GM18909 (cell line): ENCODE measurements around the gene ZNF518A.

Experiments used
- ATAC-seq: cut with Tn5 transposase; IDR thresholded peaks from one replicate; pipeline ENCODE4 v1.9.1; 2021; ENCODE audit warnings: mild to moderate bottlenecking; ENCODE audit not compliant: unreplicated experiment, poor library complexity

ZNF518A gene

GRCh38 chr10:96129387-96130325, at the start of gene ZNF518A:
ZNF518A (plus strand) TSS chr10:96130297; CDS start chr10:96156323, 26,026 bp downstream.
- ATAC-seq, result peak; percentile 85

DNA sequence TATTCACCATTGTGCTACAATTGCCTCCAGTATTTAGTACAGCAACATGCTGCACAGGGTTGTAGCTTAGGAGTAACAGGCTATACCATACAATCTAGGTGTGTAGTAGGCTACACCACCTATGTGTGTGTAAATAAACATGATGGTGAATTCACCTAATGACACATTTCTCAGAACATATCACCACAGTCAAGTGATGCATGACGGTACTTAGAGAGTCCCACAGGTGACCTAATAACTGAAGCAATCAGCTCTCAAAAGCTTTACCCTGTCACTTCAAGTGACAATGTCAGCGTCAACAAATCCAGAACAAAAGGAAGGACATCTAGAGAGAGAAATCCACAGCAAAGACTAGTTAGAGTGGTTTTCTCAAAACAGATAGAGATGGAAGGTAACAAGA, 47.9 kb upstream of the ZNF518A start:
- no peak for ATAC-seq

GRCh38 chr10:96082748-96083147, 47.3 kb upstream of the ZNF518A start:
- no peak for ATAC-seq

- no peak for ATAC-seq
Measured at GRCh38 chr10:96089116-96089515, 41.0 kb upstream of the ZNF518A start.

DNA sequence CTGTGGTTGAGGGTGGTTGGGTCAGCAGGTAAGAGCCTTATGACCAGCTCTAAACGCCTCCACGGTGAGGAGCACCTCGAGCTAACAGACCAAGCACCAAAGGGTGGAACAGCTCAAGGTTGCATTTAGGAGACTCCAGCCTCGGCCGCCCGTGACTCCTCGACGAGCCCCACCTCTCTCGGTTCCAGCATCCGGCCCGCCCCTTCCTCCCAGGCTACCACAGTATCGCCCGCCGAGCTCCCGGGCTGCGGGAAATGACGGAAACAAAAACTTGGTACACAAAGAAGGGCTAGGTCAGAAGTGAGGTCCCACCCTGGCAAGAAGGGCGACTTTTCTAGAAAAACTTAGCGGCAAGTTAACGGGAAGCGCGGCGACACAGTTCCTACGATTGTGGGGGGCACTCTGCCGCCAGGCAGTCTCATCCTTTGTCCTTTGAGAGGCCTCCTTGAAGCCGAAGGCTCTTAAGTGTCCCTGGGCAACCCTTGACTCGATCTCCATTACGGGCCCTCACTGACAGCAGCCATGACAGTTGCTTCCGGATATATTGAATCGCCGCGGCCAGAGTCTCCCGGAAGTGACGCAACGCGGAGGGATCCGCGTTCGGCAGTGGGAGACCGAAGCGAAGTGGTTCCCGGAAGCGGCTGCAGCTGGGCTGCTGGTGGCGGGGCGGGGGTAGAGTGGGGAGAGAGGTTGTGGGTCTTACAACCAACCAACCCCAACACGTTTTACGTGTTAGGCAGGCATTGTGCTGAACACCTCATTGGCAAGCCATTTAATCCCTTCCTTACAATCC, 40.2 kb upstream of the ZNF518A start:
- peak; percentile 92 for ATAC-seq

DNA sequence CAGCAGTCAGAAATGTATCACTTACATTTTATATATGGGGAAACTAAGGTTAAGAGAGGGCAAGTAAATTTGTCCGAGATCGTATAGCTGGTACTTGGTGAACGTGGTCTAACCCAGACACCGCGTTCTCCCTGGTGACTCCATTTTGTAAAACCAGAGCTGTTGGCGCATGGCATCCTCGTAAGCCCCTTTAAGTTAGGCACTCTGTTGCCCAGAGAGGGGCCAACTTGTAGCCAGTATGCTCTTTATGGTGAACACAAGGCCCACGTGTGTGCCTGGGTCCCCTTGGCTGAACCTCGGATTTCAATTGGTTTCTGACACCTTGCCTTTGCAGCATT, 39.7 kb upstream of the ZNF518A start:
- no peak for ATAC-seq

GRCh38 chr10:96092999-96093767, 36.9 kb upstream of the ZNF518A start:
- no peak for ATAC-seq

DNA sequence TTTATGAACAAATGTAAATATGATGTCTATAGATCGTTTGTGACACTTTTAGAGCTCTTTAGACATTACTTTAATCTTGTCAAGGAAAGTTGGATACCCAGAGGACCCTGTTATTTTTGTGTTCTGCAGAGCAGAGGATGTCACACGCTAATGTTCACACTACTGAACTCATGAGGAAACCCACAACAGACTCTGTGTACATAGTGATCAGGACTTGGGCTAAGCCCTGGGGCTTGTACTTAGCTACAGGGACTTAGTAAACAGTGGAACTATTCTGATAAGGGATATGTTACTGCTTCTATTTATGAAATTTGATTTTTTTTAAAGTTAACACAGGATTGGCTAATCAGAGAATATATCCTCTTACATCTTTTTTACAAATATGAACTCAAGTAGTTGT, 36.1 kb upstream of the ZNF518A start:
- ATAC-seq, result no peak

GRCh38 chr10:96096958-96097357, 33.1 kb upstream of the ZNF518A start:
- no peak for ATAC-seq

DNA sequence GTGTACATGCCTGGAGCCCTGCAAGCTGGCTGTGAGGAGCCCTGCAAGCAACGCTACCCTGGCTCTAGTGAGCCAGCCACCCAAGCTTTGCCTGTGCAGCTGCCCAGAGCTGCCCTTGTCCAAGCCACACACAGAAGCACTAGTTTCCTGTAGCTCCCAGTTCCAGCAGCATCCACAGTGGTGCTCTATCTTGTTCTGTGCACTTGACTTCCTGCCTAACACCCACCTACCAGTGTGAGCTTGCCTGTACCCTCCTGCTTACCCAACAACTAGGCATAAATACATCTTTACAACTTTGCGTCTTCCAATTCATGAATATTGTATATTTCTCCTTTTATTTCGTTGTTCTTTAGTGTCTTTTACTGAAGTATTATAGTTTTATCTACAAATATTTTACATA, 32.2 kb upstream of the ZNF518A start:
- ATAC-seq, result no peak

- ATAC-seq, result no peak
Measured at GRCh38 chr10:96107623-96108038, 22.5 kb upstream of the ZNF518A start.

DNA sequence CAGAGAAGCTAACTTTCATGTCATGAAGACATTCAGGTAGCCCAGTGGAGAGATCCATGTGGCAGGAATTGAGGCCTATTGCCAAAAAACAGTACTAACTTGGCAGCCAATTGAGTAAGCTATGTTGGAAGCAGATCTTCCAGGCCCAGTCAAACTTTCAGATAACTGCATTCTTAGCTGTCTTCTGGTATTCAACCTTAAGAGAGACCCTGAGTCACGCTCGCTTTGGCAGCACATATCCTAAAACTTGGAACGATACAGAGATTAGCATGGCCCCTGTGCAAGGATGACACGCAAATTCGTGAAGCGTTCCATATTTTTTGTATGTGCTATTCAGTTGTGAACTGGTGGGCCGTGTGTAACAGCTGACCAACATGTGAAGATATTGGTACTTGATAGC, 17.6 kb upstream of the ZNF518A start:
- ATAC-seq, result no peak

GRCh38 chr10:96118604-96119450, 11.3 kb upstream of the ZNF518A start:
- ATAC-seq, result no peak

DNA sequence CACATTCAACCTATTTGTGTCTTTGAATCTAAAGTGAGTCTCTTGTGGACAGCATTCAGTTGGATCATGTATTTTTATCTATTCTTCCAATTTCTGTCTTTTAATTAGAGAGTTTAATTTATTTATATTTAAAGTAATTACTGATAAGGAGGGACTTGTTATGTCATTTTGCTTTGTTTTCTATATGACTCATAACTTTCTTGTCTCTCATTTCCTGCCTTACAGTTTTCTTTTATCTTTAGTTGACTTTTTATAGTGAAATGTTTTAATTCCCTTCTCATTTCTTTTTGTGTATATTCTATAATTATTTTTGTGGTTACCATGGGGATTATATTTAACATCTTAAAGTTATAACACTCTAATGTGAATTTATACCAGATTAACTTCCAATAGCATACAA, 7.3 kb upstream of the ZNF518A start:
- no peak for ATAC-seq

GRCh38 chr10:96124230-96125141, 5.6 kb upstream of the ZNF518A start:
- no peak for ATAC-seq

DNA sequence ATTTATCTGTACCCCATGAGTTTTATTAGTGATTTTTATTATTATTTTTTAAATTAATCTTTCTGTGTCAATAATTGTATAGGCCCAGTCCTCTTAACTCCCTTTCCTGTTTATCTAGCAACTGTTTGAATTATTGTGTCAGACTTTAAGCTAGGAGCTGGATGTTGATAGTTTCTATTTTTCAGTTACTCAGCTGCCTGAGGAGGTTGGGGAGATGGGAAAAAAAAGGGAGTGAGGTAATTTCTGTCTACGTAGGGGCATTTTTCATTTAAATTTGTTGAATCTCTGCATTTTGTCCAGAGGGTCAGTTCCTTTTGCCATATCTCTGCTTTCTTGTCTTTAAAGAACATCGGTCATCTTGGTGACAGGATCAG, 5.0 kb upstream of the ZNF518A start:
- ATAC-seq, result no peak

- ATAC-seq, result peak; percentile 71
Measured at GRCh38 chr10:96130326-96130995, 364 bp downstream of the ZNF518A start.

DNA sequence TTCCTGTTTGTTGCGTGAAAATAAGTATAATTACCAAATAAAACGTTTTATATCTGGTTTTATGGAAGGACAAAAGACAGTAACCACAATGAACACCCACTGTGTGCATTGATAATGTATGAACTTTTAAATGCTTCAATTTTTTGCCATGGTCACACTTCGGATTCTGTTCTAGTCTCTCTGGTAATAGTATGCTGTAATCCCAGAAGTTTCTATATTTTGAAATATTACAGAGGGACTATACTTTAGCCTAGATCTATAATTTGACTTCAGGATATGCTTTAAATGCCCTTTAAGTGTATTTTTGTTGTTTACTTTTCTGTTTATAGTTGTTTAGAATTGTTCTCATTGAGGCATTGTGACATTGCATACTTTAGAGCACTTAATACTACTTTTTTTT, 1.5 kb downstream of the ZNF518A start:
- ATAC-seq, result no peak
